ENCODE measurements around the gene VPS4A.

- TF ChIP-seq, protein P1, sequence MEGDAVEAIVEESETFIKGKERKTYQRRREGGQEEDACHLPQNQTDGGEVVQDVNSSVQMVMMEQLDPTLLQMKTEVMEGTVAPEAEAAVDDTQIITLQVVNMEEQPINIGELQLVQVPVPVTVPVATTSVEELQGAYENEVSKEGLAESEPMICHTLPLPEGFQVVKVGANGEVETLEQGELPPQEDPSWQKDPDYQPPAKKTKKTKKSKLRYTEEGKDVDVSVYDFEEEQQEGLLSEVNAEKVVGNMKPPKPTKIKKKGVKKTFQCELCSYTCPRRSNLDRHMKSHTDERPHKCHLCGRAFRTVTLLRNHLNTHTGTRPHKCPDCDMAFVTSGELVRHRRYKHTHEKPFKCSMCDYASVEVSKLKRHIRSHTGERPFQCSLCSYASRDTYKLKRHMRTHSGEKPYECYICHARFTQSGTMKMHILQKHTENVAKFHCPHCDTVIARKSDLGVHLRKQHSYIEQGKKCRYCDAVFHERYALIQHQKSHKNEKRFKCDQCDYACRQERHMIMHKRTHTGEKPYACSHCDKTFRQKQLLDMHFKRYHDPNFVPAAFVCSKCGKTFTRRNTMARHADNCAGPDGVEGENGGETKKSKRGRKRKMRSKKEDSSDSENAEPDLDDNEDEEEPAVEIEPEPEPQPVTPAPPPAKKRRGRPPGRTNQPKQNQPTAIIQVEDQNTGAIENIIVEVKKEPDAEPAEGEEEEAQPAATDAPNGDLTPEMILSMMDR (conservative IDR thresholded peaks at IDR 0.05; ENCODE audit: low read length) = no peak
- no peak for TF ChIP-seq EZH2phosphoT487 (IDR thresholded peaks at IDR 0.05; ENCODE audit: borderline replicate concordance)
Measured at GRCh38 chr16:69267633-69268032, 43.5 kb upstream of the VPS4A start.

All from Loucy (cell line).